CD4-positive, alpha-beta T cell treated with Interleukin-15 for 1 hour (primary cell): Measurements from ENCODE around the gene AIFM3.

Experiments used
- DNase-seq: peaks from one replicate; pipeline ENCODE4 v3.0.0-alpha.2; 2020

AIFM3 gene

DNA sequence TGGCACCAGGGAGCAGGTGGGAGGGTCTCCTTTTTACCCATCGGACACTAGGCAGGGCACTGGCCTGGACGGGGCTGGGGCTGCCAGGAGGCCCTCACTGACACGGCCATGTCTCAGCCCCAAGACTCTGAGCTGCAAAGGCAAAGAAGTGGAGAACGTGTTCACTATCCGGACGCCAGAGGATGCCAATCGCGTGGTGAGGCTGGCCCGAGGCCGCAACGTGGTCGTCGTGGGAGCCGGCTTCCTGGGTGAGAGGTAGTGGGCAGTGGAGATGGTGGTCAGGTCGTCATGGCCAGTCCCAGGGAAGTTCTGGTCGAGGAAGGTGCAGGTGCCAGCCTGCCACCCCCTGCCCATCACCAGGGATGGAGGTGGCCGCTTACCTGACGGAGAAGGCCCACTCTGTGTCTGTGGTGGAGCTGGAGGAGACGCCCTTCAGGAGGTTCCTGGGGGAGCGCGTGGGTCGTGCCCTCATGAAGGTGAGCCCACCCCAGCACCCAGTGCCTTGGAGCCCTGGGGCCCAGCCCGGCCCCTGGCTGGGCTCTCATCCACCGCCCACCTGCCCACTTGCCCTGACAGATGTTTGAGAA is 9.3 kb downstream of the AIFM3 start:
- no peak for DNase-seq

DNA sequence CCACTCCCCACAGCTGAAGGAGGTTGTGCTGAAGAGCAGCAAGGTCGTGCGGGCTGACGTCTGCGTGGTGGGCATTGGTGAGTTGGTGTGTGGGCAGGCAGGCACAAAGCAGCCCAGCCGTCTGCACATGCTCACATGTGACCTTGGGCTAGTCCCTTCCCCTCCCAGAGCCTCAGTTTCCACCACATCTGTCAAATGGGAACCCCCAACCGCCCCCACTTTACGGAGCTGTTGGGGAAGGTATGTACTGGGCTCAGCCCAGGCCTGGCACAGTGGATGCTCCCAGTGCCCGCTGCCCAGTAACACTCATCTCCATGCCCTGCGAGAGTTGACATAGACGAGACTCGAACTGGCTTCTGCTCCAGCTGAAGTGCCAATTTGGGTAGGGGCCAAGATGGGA is 10.0 kb downstream of the AIFM3 start:
- no peak for DNase-seq

DNA sequence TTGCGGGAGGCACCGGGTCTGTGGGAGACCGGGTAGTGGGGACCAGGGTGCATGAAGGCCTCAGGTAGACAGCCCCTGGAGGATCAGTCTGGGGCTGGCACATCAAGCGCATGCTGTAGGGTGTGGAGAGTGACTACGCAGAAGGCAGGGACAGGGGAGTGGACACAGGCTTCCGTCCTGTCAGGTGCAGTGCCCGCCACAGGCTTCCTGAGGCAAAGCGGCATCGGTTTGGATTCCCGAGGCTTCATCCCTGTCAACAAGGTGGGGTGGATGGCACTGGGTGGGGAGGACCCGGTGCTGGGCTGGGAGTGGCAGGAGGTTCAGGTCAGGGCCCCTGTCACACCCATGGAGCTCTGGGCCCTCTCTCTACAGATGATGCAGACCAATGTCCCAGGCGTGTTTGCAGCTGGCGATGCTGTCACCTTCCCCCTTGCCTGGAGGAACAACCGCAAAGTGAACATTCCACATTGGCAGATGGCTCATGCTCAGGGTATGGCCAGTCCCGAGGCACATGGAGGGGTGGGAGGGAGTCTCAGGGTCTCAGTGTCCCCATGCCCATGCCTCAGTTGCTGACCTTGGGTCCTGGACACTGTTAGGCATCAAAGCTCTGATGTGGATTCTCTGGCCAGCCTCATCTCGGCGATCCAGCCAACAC is 10.6 kb downstream of the AIFM3 start:
- DNase-seq = no peak

DNA sequence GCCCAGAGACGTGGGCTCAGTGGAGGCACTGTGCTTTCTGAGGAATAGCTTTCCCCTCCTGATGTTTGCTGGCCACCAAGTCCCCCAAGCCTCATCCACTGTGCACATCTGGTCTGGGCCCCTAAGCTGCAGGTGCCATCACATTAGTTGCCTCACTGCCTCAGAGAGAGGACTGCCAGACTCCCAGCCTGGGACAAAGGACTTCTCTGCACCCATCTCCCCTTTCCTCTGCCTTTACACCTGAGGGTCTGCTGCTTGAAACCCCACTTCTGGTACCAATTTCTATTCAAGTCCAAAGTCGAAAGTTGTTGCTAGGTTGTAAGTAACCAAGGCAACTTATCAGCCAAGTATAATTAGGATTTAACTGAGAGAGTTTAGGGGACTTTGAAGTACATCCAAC is 11.4 kb downstream of the AIFM3 start:
- DNase-seq = no peak

DNA sequence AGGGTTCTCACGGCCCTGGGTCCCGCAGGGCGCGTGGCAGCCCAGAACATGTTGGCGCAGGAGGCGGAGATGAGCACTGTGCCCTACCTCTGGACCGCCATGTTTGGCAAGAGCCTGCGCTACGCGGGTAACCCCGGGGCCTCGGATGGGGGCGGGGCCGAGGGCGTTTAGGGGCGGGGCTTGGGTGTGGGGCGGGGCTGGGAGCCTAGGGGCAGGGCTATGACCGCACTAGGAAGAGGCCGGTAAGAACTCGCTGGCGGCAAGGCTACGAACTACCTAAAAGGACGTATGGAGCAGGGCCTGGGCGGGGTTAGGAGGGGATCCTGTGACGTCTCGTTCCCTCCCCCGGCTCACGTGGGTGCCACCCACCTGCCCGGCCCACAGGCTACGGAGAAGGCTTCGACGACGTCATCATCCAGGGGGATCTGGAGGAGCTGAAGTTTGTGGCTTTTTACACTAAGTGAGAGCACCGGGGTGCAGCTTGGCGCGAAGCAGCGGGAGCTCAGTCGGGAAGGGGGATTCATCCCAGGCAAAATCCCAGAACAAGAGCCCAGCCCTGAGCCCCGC is 12.3 kb downstream of the AIFM3 start:
- peak; percentile 88 for DNase-seq

DNA sequence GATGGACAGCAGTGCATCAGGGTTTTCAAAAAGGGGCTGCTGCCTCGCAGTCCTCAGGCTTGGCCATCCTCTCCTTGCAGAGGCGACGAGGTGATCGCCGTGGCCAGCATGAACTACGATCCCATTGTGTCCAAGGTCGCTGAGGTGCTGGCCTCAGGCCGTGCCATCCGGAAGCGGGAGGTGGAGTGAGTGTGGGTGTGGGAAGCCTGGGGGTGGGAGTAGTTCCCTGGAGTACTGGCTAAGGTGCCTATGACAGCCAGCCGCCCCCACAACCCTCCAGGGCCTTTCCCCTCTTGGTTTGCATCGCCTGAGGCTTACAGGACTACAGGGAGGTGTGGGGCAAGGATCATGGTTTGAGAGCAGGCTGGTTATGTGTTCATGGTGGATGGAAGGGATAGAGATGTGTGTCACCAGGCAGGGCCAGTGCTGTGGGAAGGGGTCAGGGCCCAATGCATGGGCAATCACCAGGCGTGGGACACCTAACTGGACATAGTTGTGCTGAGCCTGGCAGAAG is 12.9 kb downstream of the AIFM3 start:
- no peak for DNase-seq

DNA sequence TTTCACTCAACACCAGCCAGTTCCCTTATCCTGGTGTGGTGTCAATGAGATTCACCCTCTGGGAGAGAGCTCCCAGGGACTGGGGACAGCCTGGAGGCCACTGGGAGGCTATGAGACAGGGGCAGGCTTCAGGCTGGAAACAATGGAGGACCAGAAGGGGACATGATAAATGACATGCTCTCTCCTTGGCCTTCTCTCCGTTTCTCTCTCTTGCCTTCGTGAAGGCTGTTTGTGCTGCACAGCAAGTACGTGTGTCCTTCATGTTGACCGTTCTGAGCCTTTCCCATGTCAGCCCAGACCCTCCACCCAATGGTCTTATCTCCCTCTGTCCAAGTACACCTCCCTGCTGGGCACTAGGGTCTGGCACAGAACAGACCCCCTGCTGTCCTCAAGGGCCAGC is 13.5 kb downstream of the AIFM3 start:
- no peak for DNase-seq

DNA sequence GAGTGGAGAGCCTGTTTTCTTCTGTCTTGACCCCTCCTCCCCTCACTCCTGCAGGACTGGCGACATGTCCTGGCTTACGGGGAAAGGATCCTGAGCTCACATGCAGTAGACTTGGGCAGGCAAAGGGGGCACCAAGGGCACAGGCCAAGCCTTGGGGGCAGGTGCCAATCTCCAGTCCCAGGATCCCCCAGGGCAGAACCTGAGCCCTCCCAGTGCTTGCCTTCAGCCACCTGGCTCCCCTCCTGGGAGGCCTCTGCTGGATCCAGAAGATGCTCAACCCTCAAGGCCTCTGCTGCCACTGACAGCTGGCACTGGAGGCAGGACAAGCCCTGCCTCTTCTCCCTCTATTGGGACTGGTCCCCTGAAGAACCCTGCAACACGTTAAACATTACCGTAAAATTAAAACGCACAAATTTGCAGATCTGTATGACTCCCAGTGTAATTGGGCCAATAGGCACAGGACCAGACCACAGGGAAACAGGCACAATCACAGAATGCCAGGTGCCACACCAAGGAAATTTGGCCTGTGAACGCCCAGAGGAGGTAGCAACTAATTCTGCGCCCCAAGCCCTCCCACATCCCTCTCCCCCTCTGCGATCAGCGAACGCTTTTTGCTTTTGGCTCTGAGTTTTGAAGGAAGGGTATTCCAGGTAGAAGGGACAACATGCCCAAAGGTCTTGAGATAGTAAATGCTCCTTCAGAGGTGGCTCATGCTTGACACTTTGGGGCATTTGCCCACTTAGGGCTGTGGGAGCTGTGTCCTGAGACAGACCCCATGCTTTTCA is 14.1 kb downstream of the AIFM3 start:
- no peak for DNase-seq

DNA sequence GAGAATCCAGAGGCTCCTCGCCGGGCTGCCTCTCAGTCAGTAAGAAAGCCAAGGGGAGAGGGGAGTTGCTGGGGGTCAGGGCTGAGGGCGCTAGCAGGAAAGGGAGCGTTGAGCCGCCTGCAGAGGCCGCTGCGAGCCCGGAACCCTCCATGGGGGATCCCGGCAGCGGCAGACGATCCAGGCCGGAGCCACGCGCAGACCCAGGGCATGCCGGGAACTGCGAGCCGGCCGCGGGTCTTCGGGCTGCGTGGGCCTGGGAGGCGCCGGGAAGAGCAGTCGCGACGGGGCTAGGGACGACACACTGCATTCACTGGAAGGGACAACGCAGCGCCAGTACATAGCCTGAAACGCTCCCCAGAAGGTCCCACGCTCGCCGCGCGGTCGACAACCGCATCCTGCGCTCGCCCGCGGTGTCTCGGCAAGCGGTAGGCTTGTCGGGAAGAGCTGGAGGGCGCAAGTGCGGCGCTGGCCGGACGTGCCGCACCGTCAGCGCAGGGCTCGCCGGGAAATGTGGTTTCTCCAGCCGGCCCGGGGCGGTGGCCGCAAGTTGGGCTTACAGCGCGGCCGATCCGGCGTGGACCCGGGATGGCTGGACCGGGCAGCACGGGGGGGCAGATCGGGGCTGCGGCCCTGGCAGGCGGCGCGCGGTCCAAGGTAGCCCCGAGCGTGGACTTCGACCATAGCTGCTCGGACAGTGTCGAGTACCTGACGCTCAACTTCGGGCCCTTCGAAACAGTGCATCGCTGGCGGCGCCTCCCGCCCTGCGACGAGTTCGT is 14.9 kb downstream of the AIFM3 start, which contains the start of gene LZTR1:
Gene LZTR1 (plus strand): TSS at position 511 of the 776 bp plus-strand sequence. CDS start 75 bp downstream, at position 586.
- DNase-seq = peak; percentile 75

DNA sequence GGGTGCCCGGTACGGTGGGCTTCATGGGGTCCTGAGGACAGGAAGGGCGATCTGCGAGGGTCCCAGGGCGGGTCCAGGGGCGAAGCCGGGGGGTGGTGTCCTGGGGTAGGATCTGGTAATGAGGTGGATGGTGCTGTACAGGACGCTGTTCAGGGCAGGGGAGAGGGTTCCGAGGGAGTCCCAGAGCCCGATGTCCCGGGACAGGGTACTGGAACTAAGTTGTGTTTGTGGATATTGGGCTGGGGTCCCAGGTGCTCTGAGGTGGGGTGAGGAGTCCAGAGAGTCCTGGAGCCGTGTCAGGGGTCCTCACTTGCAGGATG is 15.5 kb downstream of the AIFM3 start:
- no peak for DNase-seq

DNA sequence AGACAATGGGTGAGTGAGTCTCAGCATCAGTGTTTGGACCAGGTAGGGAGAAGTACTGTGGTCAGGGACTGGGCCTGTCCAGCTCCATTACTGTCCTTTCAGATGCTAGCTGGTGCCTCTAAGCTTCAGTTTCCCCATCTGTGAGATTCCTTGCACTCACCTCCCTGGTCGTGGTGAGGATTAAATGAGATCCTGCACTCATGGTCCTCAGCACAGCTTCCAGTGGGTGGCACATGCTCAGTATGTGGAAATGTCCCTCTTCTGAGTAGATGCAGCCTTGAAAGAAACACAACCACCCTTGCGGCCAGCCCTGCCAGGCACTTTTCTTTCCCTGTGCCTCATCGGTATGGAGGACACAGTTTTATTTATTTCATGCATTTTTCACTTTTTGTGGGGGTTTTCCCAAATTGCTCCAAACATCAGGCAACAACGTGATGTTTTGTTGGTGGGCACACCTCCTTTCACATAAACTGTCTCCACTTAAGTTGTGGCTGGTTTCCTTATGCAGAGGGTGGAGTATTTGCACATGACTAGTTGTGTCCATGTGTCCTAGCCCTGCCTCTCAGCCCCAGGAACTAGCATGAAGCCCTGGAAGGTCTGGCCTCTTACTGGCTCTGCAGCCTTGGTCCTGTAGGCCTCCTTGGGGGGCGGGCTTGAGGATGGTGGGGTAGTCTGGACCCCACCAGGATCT is 16.2 kb downstream of the AIFM3 start:
- DNase-seq = no peak

DNA sequence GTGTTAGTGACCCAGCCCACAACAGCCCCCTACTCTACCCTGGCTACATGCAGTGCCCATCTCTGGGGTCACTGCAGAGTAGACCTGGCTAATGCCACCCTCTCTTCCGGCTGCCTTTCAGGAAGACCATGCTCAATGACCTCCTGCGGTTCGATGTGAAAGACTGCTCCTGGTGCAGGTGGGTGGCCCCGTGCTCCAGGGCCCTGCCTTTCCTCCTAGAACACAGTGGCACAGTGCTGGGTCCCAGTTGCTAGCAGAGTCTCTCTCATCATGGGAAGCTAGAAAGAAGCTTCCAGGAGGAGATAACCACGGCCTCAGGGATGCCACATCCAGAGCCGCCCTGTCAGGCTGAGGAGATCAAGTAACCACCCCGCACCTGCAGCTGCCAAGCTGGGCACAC is 18.7 kb downstream of the AIFM3 start:
- no peak for DNase-seq

DNA sequence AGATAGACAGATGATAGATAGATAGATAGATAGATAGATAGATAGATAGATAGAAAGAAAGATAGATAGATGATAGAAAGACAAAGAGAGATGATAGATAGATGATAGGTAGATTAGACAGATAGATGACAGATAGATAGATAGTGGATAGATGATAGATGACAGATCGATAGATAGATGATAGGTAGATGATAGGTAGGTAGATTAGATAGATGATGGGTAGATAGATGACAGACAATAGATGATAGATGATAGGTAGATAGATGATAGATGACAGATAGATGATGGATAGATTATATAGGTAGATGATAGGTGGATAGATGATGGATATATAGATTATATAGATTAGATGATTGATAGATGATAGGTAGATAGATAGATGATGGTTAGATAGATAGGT is 19.3 kb downstream of the AIFM3 start:
- DNase-seq = no peak

DNA sequence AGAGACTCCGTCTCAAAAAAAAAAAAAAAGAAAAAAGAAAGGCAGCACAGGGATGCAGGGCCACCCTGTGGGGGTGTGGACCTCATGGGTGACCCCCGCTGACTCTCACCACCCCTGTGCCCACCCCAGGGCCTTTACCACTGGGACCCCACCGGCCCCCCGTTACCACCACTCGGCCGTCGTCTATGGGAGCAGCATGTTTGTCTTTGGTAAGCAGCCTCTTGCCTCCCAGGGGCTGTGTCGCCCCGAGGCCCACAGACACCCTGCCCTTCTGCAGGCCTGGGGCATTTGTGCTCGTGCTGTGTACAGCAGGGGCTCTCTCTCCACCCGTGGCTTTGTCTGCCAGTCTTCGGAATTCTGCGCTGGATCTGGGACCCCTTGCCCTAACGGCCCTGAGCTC is 20.3 kb downstream of the AIFM3 start:
- DNase-seq = no peak

DNA sequence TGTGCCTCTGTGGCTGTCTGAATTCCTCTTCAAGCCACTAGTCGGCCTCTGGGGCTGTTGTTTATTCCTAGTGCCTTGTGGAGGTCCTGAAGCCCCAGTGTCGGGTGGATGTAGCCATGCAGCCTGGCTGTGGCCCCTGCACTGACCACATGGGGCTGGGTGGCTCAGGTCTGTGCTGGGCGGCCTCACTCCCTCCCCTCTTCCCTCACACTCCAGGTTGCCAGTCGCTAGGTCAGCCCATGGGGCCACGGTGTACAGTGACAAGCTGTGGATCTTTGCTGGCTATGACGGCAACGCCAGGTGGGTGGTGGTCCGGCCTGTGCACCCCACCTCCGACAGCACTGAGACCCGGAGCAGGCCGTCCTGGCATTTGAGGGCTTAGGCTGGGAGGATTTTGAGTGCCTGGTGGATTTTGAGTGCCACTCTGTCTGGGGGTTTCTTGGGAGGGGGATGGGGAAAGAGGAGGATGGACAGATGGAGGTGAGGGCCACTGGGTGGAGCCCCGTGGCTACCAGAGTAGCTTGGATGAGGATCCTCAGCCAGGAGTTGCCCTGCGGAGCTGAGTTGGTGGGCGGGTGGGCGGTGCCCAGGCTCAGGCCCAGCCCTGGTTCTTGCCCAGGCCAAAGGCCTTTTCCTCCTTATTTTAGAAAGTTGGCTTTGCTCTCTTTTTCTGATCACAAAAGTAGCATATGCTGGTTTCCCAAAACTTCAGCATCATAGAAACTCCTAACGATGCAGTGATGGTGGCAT is 21.7 kb downstream of the AIFM3 start:
- no peak for DNase-seq

DNA sequence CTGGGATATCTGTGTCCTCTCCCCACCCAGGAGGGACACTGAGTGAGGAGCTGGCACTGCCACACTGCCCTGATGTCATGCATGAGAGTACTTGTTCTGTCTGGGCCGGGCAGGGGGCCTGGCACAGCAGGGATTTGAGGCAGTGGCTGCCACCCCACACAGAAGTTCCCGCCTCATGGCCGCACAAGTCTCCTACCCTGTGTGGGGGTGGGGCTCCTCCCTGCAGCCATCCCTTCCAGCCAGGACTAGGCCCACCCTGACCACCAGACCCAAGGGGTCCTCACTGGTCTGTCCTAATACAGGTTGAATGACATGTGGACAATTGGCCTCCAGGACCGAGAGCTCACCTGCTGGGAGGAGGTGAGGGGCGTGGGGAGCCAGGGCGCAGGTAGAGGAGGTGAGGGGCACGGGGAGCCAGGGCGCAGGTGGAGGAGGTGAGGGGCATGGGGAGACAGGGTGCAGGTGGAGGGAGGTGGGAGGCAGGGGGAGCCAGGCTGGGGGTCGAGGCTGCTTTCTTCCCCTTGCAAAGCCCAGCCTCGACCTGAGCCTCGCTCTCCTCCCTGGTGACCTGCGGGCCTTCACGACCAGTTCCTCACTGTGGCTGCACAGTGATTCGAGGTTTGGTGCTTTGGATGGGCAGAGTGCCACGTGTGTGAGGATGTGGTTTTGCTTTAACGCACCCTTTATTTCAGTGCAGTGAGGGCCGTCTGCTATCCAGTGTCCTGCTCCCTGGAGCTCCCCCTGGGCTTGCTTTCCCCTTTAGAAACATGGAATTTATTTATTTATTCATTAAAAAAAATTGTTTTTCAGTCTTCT is 22.5 kb downstream of the AIFM3 start:
- no peak for DNase-seq

DNA sequence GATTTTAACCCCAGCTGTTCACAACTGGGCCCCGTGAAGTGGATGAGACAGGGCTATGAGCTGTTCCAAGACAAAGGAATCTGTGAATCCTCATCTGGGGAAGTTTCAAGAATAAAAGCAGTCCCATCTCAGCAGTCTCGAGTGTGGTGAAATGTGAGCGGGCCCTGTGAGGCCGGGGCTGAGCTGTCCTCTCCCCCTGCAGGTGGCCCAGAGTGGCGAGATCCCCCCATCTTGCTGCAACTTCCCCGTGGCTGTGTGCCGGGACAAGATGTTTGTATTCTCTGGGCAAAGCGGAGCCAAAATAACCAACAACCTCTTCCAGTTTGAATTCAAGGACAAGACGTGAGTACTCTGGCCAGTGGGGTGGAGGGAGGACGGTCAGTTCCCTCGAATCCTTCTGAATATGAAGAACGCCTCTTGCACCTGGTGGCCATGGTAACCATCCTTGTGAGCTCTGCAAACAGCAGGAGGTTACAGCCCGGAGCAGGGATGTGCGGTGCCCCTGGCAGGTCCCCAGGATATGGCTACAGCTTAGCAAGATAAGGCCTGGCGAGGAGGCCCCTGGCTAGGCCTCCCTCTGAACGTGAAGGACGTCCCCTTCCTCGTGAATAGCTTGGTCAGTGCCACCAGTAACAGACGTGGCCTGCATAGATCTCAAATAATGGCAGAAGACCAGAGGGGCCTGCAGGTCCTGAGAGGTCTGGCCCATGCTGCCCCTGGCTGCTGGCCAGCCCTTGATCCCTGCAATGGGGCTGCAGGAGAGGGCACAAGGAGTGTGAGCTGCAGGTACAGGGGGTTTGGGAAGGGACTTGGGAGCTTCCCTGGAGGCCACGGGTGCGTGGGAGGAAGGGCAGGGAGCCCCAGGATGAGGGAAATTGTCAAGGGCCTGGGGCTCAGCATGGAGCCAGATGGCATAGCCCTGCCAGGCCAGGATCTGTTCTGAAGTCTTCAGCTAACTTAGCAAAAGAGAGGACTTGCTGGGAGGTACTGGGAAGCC is 23.4 kb downstream of the AIFM3 start:
- DNase-seq = no peak

DNA sequence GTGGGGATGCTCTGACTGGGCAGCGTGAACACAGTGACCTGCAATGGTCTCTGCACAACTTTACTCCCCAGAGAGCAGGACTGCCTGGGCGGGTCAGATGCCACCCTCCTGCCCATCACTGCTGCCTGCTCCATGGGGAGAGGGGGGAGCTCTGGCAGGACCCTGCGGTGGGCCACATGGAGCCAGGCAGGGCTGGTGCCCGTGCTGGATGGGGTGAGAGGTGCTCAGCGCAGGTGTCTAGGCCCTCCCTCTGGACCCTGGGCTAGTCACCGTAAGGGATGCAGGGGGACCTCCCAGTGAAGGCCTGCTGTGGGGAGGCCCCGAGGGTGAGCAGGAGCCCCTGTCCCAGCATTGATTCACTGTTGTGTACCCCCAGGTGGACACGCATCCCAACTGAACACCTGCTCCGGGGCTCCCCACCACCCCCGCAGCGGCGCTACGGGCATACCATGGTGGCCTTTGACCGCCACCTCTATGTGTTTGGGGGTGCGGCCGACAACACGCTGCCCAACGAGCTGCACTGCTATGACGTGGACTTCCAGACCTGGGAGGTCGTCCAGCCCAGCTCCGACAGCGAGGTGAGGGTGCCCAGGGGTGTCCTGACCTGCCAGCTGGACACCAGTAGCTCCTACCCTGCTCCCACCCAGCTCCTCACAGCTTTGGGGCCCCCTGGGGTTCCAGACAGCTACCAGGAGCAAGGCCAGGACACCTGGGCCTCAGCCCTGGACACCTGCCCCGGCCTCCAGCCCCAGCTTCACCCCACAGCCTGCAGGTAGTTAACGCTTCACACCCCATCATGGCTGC is 24.4 kb downstream of the AIFM3 start:
- DNase-seq = no peak

DNA sequence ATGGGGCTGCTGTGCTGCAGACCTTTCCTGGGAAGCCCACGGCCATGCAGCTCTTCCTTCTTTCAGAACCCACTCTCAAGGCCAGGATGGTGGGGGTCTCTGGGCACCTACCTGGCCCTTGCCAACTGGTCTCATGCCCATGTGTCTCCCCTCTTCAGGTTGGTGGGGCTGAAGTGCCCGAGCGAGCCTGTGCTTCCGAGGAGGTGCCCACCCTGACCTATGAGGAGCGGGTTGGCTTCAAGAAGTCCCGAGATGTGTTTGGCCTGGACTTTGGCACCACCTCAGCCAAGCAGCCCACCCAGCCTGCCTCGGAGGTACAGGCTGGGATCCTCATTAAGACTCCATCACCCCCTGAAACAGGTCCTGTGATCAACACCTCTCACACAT is 25.0 kb downstream of the AIFM3 start:
- no peak for DNase-seq
